Diencephalon (tissue), 1 donor: ENCODE measurements around the gene LILRA5. TPM values are rescaled to one million over a fixed set of nuclear protein-coding genes. Genes with fewer than 3 reads are reported as not detected.

Experiments used
- small RNA-seq: library from RNA; depleted of rRNA; stranded (forward); fragments of <200 nt; gene quantifications from one replicate; pipeline ENCODE3, GENCODE V24; 2014
- total RNA-seq: library from RNA; depleted of rRNA; stranded (reverse); fragments of >200 nt; gene quantifications from one replicate; pipeline ENCODE4 v1.2.3, GENCODE V29; 2014

LILRA5 gene
- 0.92 TPM for total RNA-seq

DNA sequence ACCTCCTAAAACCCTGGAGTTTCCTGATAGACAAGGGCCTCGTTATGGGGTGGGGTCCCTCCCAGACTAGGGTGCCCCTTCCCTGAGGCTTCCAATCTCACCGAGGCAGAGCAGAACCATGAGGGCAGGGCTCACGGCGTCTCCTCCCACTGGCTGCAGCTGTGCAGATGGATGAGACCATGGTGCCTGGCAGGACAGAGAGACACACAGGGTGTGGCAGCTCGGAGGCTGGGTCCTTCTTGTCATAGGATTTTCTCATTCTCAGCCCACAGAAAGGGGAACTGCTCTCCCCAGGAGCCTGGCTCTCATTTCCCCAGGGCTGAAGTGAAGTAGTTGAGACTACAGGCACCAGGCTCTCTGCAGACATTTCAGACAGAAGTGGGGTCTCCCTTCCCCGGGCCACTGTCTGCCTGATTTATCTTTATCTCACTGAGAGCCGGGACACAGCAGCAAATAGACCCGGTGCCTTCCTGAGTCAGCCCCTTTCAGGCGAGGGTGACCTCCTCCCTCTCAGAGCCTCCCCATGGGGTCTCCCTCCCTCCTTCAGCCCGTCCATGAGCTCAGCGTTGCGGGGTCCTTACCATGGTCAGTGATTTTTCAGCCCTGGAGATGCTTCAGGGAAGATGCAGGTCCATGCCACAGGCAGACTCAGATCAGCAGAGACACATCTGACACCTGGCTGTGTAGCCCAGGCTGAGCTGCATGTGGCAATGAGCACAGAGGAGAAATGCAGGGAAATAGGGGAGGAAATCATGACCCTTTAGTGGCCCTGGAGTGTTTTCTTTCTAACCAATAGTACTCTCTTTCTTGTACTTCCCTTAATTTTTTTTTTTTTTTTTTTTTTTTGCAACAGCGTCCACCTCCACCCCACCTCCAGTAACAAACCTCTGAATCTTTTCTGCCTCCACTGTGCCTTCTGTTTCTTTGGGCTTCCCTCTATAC is at the start of gene LILRA5:
LILRA5 (minus strand) TSS at position 731 of the 942 bp plus-strand sequence; CDS start at position 584, 147 bp downstream.

DNA sequence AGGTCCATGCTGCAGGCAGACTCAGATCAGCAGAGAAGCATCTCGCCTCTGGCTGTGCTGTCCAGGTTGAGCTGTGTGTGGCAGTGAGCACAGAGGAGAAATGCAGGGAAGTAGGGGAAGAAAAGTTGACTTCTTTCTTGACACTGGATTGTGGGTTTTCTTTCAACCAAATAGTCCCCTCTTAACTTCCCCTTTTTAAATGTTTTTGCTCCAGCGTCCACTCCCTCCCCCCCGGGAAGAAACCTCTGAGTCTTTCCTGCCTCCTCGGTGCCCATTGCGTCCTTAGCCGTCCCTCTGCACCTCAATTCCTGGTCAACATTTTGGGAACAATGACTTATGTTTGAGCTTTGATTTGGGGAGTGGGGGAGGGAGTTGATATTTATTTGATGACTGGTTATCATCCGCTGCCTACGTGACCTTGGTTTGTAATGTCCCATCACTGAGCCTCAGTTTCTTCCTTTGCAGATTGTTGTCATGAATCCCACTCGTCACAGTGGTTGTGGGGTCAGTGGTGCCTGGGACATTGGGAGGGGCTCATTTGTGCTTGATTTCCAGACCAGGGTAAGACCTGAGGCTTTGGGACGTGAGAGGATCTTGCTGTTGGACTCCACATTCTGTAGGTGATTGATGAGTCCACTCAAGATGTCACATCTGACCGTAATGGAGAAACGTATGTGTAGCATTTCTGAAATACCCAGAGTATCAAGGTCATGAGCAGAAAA is 31.8 kb downstream of the LILRA5 start, which contains the start of gene LILRB2:
LILRB2 (minus strand) TSS at position 104 of the 722 bp plus-strand sequence. CDS start 614 bp downstream, outside the sequence.

DNA sequence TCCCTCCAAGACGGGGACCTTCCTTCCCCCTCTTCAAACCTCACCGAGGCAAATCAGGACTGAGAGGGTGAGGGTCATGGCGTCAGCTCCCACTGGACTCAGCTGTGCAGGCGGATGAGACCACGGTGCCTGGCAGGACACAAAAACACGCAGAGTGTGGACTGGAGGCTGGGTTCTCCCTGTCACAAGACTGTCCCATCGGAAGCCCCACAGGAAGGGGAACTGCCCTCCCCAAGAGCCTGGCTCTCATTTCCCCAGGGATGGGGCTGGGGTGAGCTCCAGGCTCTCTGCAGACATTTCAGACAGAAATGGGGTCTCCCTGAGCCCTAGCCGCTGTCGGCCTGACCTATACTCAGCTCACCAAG is 55.9 kb downstream of the LILRA5 start, which contains the start of gene LILRB5:
LILRB5 (minus strand) TSS at position 158 of the 365 bp plus-strand sequence; CDS start at position 78, 80 bp downstream.

Small RNA genes lying within 50 kb of the gene (small RNA-seq; reads per million reads assigned to genes)
- not detected for gene AC245884.12
- gene MIR4752, result not detected
- not detected for gene RNU6-1307P

Other genes starting within 250 kb of the LILRA5 start
- gene VSTM1, start 249.3 kb downstream of the LILRA5 start, total RNA-seq, result 0.23 TPM
- not detected for gene TARM1, start 231.8 kb downstream of the LILRA5 start, total RNA-seq
- 0.46 TPM for gene OSCAR, start 212.4 kb downstream of the LILRA5 start, total RNA-seq
- gene NDUFA3, start 210.3 kb downstream of the LILRA5 start, total RNA-seq, result 13.1 TPM
- 11.5 TPM for gene TFPT, start 197.5 kb downstream of the LILRA5 start, total RNA-seq
- 31.6 TPM for gene PRPF31, start 197.4 kb downstream of the LILRA5 start, total RNA-seq
- 6.0 TPM for gene CNOT3, start 175.4 kb downstream of the LILRA5 start, total RNA-seq
- 5.3 TPM for gene LENG1, start 153.4 kb downstream of the LILRA5 start, total RNA-seq
- 0.46 TPM for gene TMC4, start 140.0 kb downstream of the LILRA5 start, total RNA-seq
- gene MBOAT7, start 123.6 kb downstream of the LILRA5 start, total RNA-seq, result 49.6 TPM
- gene TSEN34, start 121.9 kb downstream of the LILRA5 start, total RNA-seq, result 30.2 TPM
- gene RPS9, start 112.3 kb downstream of the LILRA5 start, total RNA-seq, result 1,605 TPM
- gene LILRB3, start 90.2 kb downstream of the LILRA5 start, total RNA-seq, result 0.92 TPM
- 0.23 TPM for gene LILRA6, start 70.4 kb downstream of the LILRA5 start, total RNA-seq
- 0.23 TPM for gene LILRB5, start 55.9 kb downstream of the LILRA5 start, total RNA-seq
- gene LILRB2, start 32.1 kb downstream of the LILRA5 start, total RNA-seq, result 0.46 TPM
- 0.23 TPM for gene LILRA4, start 26.0 kb upstream of the LILRA5 start, total RNA-seq
- 2.8 TPM for gene LAIR1, start 51.8 kb upstream of the LILRA5 start, total RNA-seq
- gene TTYH1, start 102.3 kb upstream of the LILRA5 start, total RNA-seq, result 191 TPM
- 24.7 TPM for gene LENG8, start 136.0 kb upstream of the LILRA5 start, total RNA-seq
- gene LENG9, start 150.6 kb upstream of the LILRA5 start, total RNA-seq, result 1.6 TPM
- gene CDC42EP5, start 160.1 kb upstream of the LILRA5 start, total RNA-seq, result 1.2 TPM
- not detected for gene LAIR2, start 189.7 kb upstream of the LILRA5 start, total RNA-seq